GM21515 (cell line): ENCODE data around the gene NKD2.

ENCODE experiments used
- ATAC-seq: cut with Tn5 transposase; IDR thresholded peaks from one replicate; pipeline ENCODE4 v1.9.1; 2021; ENCODE audit not compliant: unreplicated experiment

Gene NKD2

DNA sequence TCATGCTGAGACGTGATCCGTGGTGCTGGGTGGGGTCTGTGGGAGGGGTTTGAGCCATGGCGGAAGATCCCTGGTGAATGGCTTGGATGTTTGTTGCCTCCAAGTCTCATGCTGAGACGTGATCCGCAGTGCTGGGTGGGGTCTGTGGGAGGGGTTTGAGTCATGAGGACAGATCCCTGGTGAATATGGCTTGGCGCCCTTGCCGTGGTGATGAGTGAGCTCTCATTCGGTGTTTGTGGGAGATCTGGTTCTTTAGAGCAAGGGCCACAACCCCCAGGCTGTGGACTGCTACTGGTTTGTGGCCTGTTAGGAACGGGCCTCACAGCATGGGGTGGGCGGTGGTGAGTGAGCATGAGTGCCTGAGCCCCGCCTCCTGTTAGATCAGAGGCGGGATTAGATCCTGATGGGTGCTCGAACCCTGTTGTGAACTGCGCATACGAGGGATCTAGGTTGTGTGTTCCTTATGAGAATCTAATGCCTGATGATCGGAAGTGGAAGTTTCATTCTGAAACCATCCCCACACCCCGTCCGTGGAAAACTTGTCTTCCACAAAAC is 31.2 kb downstream of the NKD2 start:
- ATAC-seq = no peak

GRCh38 chr5:1040571-1040970 is 32.0 kb downstream of the NKD2 start:
- no peak for ATAC-seq

- no peak for ATAC-seq
Observed at GRCh38 chr5:1041225-1042143, 32.9 kb downstream of the NKD2 start.

- no peak for ATAC-seq
Observed at GRCh38 chr5:1042626-1043025, 34.0 kb downstream of the NKD2 start.

GRCh38 chr5:1043327-1043726 is 34.7 kb downstream of the NKD2 start:
- ATAC-seq = no peak

DNA sequence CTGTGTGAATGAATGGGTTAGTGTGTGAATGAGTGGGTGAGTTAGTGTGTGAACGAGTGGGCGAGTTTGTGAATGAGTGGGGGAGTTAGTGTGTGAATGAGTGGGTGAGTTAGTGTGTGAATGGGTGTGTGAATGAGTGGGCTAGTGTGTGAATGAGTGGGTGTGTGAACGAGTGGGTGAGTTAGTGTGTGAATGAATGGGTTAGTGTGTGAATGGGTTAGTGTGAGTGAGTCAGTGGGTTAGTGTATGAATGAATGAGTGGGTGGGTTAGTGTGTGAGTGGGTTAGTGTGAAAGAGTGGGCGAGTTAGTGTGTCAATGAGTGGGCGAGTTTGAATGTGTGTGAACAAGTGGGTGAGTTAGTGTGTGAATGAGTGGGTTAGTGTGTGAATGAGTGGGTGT is 35.5 kb downstream of the NKD2 start:
- no peak for ATAC-seq

GRCh38 chr5:1045960-1046560 is 37.5 kb downstream of the NKD2 start:
- no peak for ATAC-seq

DNA sequence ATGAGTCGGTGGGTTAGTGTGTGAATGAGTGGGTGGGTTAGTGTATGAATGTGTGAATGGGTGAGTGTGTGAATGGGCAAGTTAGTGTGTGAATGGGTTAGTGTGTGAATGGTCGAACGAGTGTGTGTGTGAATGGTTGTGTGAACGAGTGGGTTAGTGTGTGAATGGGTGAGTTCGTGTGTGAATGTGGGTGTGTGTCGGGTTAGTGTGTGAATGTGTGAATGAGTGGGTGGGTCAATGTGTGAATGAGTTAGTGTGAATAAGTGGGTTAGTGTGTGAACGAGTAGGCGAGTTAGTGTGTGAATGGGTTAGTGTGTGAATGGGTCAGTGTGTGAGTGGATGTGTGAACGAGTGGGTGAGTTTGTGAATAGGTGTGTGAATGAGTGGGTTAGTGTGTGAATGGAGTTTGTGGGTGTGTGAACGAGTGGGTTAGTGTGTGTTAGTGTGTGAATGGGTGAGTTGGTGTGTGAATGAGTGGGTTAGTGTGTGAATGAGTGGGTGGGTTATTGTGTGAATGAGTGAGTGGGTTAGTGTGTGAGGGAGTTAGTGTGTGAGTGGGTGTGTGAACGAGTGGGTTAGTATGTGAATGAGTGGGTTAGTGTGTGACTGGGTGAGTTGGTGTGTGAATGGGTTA is 38.8 kb downstream of the NKD2 start:
- no peak for ATAC-seq

GRCh38 chr5:1048162-1048721 is 39.6 kb downstream of the NKD2 start:
- no peak for ATAC-seq

GRCh38 chr5:1048861-1049838 is 40.5 kb downstream of the NKD2 start:
- ATAC-seq = no peak

- ATAC-seq = no peak
Observed at GRCh38 chr5:1050423-1051365, 42.1 kb downstream of the NKD2 start.

DNA sequence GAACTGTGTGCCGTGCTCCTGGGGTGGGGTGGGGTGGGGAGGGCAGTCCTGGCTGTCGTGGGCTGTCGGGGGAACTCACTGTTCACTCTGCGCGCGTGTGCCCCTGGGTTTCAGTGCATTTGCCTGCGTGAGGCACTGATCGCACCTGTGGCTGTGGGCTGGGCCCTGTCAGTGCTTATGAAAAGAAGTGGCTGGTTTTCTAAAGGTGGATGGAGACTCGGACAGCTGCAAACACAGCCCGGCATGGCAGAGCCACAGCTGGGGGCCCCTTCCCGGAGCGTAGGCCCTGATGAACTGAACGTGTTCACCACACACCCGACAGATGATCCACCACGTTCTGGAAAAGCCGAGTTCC is 42.7 kb downstream of the NKD2 start:
- no peak for ATAC-seq

DNA sequence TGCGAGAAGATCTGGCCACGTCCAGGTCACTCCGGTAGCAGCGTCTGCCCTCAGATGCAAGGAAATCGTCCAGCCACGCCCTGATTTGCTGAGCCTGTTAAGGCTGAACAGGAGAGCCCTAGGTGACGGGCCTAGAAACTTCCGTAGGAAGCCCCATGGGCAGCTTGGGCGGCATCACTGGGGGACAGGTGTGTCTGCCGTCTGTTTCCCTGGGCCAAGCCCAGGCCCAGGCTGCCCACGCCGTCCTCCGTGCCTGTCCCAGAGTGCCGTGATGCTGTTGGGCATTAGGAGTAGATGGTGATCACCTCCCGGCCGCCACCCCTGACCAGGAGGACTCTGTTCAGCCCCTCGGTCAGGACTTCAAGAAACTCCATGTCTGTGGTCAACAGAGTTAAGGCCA is 43.5 kb downstream of the NKD2 start:
- ATAC-seq = no peak

DNA sequence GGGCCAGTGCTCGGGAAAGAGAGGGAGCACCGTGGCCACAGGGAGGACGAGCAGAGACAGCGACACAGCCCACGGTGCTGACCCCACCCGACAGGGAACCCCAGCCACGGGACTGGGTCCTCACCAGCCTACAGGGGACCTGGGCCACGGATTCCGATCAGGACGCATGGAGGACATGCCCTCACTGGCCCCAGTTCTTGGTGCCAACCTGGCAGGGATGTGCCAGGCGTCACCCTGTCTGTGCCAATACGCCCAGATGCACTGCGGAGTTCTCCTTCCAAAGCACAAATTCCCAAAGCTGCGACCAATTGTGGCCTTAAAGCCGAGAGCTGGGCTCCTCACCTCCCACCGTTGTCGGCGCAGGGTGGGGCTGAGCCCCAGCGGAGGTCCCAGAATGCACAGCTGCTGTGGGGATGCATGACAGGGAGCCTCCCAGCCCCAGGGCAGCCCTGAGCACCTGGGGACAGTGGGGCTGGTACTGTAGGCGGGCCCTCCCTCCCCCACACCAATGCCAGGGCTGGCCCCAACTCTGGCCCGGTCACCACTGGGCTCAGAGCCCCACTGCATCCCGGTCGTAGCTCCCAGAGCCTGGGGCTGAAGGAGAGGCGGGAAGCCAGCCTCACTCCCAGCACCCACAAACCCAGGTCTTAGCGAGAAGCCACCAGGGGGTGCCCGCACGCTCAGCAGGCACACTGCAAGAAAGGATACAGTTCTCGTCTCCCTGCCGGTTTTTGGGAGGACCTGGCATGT is 44.2 kb downstream of the NKD2 start:
- ATAC-seq = no peak

GRCh38 chr5:1053391-1054017 is 44.9 kb downstream of the NKD2 start:
- ATAC-seq = no peak

GRCh38 chr5:1054018-1054798 is 45.6 kb downstream of the NKD2 start:
- ATAC-seq = no peak
